ENCODE data around the gene ASPSCR1.
A peak's percentile ranks its signal among the peaks of the same experiment; 100 is the strongest.
"Not testable (repeated sequence)": the region's sequence is repeated elsewhere in the genome, so short reads cannot be mapped to it uniquely, and the experiment has no call there.

Gene ASPSCR1

DNA sequence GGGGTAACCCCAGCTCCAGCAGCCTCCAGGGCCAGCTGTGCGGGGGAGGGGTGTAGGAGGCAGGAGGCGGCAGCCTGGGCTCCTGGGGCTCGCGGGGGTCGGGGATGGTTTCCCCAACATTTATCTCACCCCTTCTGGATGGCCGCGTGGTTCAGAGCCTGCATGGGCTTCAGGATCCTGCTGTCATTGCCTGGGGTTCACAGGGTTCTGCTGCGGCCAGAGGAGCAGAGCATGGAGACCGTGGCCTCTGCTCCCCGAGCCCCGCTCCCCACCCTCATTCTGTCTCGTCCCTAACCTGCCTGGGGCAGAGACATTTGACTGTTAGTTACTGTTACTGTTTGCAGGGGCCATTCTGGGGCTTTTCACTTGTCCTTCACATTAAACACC is 35.3 kb upstream of the ASPSCR1 start:
- DNase-seq, result no peak

GRCh38 chr17:81944858-81945257 is 32.6 kb upstream of the ASPSCR1 start:
- DNase-seq, result no peak

- DNase-seq, result no peak
Measured at GRCh38 chr17:81947189-81947588, 30.2 kb upstream of the ASPSCR1 start, which contains the start of gene MYADML2. Gene MYADML2 (minus strand): TSS chr17:81947233. CDS start chr17:81941741, 5,492 bp downstream.

- no peak for DNase-seq
Measured at GRCh38 chr17:81948635-81949378, 28.6 kb upstream of the ASPSCR1 start.

DNA sequence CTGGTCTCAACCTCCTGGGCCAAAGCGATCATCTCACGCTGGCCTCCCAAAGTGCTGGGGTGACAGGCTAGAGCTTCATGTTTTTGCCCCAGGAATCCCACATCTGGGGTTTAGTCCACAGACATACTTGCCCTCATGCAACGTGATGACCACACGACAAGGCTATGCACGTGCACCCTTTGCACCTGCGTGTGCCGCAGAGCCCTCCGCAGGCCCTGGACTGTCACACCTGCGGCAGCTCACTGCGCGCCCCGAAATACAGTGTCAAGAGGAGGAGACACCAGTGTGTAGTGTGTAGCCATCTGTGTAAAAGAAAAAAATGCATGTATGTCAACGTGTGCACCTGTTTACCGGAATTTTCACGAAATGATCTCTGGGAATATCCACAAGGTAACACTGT is 26.9 kb upstream of the ASPSCR1 start:
- no peak for DNase-seq

DNA sequence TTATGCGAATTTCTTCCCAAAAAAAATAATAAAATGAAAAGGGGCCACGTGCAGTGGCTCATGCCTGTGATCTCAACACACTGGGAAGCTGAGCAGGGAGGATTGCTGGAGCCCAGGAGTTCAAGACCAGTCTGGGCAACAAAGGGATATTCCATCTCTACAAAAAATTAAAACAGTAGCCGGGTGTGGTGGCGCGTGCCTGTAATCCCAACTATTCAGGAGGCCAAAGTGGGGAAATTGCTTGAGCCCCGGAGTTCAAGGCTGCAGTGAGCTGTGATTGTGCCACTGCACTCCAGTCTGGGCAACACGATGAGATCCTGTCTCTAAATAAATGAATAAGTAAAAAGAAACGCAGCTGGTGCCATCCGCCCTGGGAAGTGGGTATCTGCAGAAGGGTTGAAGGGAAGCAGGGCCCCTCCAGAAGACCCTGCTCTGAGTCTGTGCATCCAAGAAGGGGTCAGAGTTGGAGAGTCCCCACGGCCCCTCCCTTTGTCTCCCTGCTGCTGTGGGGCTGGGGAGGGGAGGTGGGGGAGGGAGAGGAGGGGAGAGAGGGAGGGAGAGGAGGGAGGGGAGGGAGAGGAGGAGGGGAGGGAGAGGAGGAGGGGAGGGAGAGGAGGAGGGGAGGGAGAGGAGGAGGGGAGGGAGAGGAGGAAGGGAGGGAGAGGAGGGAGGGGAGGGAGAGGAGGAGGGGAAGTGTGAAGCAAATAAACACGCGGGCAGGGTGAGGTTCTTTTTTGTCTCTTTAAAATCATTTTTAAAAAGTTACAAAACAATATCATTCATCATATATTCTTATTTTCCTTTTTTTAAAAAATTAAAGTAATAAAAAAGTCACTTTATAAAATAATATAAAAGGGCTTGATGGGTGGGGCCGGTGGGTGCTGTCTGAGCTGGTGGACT is 25.4 kb upstream of the ASPSCR1 start:
- DNase-seq, result no peak

GRCh38 chr17:81952792-81953228 is 24.6 kb upstream of the ASPSCR1 start:
- DNase-seq, result no peak

DNA sequence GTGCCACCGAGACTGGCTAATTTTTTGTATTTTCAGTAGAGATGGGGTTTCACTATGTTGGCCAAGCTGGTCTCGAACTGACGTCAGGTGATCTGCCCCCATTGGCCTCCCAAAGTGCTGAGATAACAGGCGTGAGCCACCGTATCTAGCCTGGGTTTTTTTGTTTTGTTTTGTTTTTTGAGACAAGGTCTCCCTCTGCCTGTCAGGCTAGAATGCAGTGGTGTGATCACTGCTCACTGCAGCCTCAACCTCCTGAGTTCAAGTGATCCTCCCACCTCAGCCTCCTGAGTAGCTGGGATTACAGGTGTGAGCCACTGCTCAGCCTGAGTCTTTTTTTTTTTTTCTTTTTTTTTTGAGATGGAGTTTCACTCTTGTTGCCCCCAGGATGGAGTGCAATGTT is 24.0 kb upstream of the ASPSCR1 start:
- DNase-seq, result not testable (repeated sequence)

- DNase-seq, result no peak
Measured at GRCh38 chr17:81954131-81955057, 23.0 kb upstream of the ASPSCR1 start.

- no peak for DNase-seq
Measured at GRCh38 chr17:81955058-81955681, 22.3 kb upstream of the ASPSCR1 start.

DNA sequence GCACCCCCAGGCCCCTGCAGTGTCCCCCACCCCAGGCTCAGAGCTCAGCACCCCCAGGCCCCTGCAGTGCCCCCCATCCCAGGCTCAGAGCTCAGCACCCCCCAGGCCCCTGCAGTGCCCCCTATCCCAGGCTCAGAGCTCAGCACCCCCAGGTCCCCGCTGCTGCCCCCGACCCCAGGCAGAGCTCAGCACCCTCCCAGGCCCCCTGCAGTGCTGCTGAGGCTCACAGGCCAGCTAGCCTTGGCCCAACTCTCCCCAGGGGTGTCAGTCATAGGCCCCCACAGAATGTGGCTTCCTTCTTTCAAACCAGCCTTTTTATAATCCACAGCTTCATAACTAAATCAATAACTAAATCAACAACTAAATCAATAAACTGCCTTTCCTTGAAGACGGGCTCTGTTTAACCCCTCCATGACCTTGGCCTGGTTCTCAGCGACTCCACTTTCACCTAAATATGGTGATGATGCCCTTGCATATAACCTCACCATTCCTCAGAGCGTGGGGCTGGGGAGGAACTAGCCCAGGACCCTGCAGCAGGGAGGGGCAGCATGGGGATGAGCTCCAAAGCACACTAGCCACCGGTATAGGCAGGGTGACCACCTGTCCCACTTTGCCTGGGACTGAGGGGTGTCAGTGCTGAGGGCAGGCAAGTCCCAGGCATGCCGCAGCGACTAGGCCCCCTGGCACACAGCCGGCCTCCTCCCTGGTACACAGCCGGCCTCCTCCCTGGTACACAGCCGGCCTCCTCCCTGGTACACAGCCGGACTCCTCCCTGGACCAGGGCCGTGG is 21.5 kb upstream of the ASPSCR1 start:
- DNase-seq, result no peak

DNA sequence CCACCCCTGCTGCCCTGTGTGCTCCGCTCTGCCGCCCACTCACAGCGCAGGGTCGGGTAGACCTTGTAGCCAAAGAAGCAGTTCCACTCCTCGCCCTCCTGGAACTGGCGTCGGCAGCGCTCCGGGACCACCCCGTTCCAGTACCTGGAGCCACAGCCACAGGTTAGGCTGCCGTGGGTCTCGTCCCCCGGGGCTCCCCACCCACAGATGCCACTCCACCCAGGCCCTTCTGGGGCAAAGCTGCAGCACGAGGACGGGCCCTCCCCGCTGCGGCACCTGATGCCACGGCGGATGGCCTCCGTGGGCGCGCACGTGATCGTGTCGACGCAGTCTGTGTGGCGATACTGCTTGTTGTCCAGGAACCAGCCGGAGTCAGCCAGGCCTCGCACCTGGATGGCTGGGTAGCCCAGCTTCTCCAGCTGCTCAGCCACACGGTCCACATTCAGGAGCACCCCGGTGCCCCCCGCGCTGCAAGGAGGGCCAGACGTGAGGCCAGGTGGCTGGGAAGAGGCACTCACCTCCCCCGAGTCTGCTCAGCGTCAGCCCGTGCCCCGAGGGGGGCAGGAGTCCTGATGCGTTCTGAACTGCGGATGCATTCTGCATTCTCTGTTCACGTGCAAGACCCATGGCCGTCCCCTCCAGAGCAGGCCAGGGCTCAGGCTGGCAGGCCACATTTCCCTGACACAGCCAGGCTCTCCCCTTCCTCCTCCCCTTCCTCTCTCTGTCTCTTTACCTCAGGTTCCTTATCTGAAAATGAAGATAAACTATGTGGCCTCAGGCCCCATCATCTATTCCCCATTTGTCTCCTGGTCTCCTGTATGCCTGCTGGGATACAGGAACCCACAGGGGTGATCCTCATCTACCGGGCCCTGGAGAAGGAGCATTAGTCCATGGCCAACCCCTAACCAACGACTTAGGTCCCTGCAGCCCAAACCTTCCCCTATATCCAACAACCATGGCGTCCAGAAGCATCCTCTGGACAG is 20.5 kb upstream of the ASPSCR1 start:
- no peak for DNase-seq

- DNase-seq, result no peak
Measured at GRCh38 chr17:81957691-81958432, 19.6 kb upstream of the ASPSCR1 start.

DNA sequence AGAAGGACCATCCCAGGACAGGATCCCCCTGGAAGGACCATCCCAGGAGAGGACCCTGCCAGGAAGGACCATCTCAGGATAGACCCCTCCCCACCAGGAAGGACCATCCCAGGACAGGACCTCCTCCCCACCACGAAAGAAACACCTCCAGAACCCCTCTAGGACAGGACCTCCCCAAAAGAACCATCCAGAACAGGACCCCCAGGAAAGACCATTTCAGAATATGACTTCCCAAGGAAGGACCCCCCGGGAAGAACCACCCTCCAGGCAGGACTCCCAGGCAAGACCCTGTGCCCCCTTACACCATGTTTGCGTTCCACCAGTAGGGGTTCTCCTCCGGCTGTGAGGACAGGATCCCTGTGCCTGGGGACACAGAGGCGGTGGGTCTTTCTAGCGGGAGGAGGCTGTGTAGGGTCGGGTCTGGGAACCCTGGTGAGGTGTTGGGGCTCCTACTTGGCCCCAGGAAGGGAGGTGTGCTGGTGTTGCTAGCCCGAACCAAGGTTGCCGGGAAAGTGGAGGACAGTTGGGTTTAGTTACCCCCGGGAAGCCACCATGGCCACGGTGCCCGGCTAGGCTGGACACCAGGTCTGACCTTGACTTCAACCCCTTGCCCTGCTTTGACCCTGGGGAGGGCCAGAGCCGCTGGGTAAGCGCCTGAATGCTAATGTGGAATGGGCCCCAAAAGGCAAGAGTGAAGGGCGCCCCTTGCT is 18.6 kb upstream of the ASPSCR1 start:
- no peak for DNase-seq

DNA sequence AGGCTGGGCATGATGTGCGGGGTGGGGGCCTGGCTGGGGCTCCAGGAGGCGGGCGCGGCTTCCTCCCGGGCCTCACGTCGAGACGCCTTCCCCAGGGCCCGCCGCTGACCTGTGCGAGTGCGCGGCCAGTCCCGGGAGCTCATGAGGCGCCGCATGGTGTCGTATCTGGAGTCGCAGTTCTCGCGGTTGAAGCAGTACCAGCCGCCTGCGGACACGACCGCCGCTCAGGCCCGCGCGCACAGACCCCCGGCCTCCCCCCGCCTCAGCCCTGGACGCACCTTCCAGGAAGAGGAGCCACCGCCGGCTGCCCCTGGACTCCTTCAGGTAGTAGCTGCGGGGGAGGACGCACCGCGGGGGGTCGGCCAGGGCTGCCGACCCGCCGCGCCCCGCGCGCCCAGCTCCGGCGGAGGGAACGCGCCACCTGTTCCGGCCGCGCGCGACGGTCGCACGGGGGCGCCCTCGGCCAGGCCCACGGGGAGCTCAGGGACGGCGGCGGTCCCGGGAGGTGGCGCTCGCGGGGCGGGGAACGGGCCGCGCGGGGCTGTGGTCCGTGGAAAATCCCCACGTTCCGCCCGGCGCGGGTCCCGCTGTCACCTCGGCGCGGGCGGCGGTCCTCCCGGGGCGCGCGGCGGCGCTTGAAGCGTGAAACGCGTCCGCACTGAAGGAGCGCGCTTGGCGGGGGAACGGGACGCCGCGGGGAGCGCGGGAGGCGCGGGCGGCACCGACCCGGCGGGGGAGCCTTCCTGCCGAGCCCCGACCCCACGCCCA is 17.9 kb upstream of the ASPSCR1 start:
- peak; percentile 25 for DNase-seq

DNA sequence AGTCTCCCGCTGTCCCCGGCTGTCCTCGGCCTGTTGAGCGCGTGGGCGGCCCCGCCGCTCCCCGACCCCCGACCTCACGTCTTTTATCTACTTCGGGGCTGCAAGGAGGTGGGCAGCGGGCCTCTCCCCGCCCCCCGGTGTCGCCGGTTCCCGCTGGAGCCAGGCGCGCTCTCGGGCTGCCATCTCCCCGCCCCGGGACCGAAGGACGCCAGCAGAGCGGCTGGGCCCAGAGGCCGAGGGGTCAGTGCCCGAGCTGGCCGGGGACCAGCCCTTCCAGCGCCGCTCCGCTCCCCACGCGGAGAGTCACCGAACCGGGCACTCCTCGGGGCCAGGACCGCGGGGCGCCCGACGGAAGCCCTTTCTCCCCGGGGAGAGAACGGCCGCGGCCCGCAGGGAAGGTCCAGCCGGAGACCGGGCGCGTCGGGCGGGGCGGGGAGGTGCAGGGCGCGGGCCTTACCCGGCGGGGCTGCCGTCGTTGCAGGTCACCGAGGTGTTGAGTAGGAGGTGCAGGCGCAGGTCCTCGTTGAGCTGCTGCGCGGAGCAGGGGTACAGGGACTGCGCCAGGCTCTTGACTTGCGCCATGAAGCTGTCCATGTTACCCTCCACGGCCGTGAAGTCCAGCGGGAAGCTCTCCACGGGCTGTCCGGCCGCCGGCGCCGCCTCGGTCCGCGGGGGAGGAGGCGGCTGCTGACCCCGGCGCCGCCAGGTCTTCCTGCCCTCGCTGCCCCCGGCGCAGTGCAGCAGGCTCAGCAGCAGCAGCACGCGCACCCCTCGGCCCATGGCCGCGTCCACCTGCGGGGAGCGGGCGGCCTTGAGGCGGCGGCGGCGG is 17.1 kb upstream of the ASPSCR1 start:
- no peak for DNase-seq

- peak; percentile 38 for DNase-seq
Measured at GRCh38 chr17:81961087-81961511, 16.3 kb upstream of the ASPSCR1 start, which contains the start of gene NOTUM. Gene NOTUM (minus strand): TSS chr17:81961187. CDS start chr17:81960909, 278 bp downstream.

Data from fibroblast of upper back skin (primary cell).